HFFc6 (cell line): ENCODE measurements around the gene WDR17. TPM values are rescaled to one million over a fixed set of nuclear protein-coding genes. Genes with fewer than 3 reads are reported as not detected.

Experiments used
- DNase-seq: peaks from one replicate; pipeline ENCODE4 v3.0.0-alpha.2; 2018
- H3K27ac Mint-ChIP-seq: 2 replicates; pipeline ENCODE4 v1.8.0; 2020; ENCODE audit warnings: mild to moderate bottlenecking, mixed read lengths
- H3K27me3 Mint-ChIP-seq: 2 replicates; pipeline ENCODE4 v1.8.0; 2021; ENCODE audit warnings: mild to moderate bottlenecking, moderate library complexity, mixed read lengths; ENCODE audit not compliant: insufficient read depth
- H3K36me3 Mint-ChIP-seq: 2 replicates; pipeline ENCODE4 v1.8.0; 2021; ENCODE audit warnings: low read depth, mixed read lengths
- H3K4me1 Mint-ChIP-seq: 2 replicates; pipeline ENCODE4 v1.8.0; 2020; ENCODE audit warnings: low read depth, mixed read lengths
- H3K4me3 Mint-ChIP-seq: 2 replicates; pipeline ENCODE4 v1.8.0; 2020; ENCODE audit warnings: mild to moderate bottlenecking, moderate library complexity, mixed read lengths
- H3K9me3 Mint-ChIP-seq: 2 replicates; pipeline ENCODE4 v1.8.0; 2020; ENCODE audit warnings: mild to moderate bottlenecking, mixed read lengths
- CTCF ChIP-seq: fragments of 200-600 bp; sonication (generic); IDR thresholded peaks from 2 replicates; pipeline ENCODE4 v1.5.0; 2021; ENCODE audit warnings: antibody characterized with exemption, mild to moderate bottlenecking
- long read RNA-seq: library from polyadenylated mRNA; unstranded; transcript quantifications from one replicate; pipeline ENCODE4 v2.0.0, GENCODE V29; 2019
- total RNA-seq, 6 experiments: library from RNA; stranded (reverse); fragmentation: NEBNext Ultra II Directional; extraction: Animal tissue kit (Norgen Biotek cat#: 25700); gene quantifications; 2 replicates in 1 of 6; 3 replicates in 5 of 6; pipeline ENCODE4 v1.2.3, GENCODE V29; 2021

Gene WDR17
- total RNA-seq: not detected
- long read RNA-seq: 0 reads

- Mint-ChIP-seq H3K36me3 (no peaks in the 10 kb centered on the region), H3K4me3 (peak within 1 kb of the TSS; percentile 54; the same call in 1 of the 2 replicates), H3K27me3 (peaks cover 20% of the 10 kb centered on the region), H3K9me3 (no peaks in the 10 kb centered on the region), H3K4me1 (no peaks in the 10 kb centered on the region), H3K27ac (no peak within 1 kb of the TSS)
- TF ChIP-seq CTCF: no peak
- DNase-seq: no peak
Observed at GRCh38 chr4:176065435-176066291, at the start of gene WDR17. Gene WDR17, plus strand, starts transcription at chr4:176065841. Its CDS starts 45,740 bp downstream, at chr4:176111581.

DNA sequence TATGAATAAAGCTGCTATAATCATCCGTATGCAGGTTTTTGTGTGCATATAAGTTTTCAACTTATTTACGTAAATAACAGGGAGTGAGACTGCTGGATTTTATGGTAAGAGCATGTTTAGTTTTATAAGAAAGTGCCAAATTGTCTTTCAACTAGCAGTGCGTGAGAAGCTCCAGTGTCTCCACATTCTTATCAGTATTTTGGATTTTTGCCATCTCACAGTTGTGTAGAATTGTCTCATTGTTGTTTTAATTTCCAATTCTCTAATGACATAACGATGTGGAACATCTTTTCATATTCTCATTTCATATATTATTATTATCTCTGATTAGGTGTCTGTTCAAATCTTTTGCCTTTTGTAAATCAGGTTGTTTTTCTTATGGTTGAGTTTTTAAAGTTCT lies 49.0 kb upstream of the WDR17 start:
- no peak overlapping the region for H3K27ac Mint-ChIP-seq
- TF ChIP-seq CTCF: no peak
- no peak overlapping the region for H3K4me3 Mint-ChIP-seq
- no peaks in the 10 kb centered on the region for H3K36me3 Mint-ChIP-seq
- DNase-seq: no peak
- H3K4me1 Mint-ChIP-seq: peaks cover 5% of the 10 kb centered on the region; the same call in 1 of the 2 replicates
- H3K27me3 Mint-ChIP-seq: no peaks in the 10 kb centered on the region; the same call in 1 of the 2 replicates
- H3K9me3 Mint-ChIP-seq: no peaks in the 10 kb centered on the region

DNA sequence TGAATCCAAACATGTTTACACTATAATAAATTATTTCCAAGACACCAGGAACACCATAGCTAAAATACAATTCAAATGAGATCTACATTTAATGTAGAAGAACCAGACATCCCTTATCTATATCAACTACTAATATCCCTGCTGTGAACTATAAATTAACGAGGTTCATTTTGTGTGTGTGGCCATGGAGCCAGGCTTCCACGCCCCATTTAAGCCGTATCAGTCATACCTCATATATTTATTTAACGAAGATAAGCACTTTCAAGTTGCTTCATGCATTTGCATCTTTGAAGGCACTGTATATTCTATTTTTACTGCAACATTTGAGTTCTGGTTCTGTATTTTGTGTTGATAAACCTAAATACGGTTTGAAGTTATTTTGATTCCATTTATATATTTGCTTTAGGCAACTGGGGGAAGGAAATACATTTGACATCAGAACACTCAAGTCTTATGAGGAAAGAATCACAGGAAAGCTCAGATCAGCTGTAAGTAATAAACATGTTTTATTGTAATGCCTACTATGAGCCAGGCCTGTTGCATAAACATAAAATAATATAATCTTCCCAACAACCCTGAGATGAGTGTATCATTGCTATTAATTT lies 45.1 kb upstream of the WDR17 start:
- Mint-ChIP-seq H3K4me3 (no peak overlapping the region), H3K9me3 (no peaks in the 10 kb centered on the region), H3K36me3 (no peaks in the 10 kb centered on the region), H3K27ac (no peak overlapping the region), H3K4me1 (peaks cover 5% of the 10 kb centered on the region; the same call in 1 of the 2 replicates), H3K27me3 (no peaks in the 10 kb centered on the region)
- no peak for DNase-seq
- no peak for TF ChIP-seq CTCF

GRCh38 chr4:176030391-176030790 lies 35.2 kb upstream of the WDR17 start:
- TF ChIP-seq CTCF: no peak
- DNase-seq: no peak
- Mint-ChIP-seq H3K4me1 (no peaks in the 10 kb centered on the region), H3K9me3 (no peaks in the 10 kb centered on the region), H3K27ac (no peak overlapping the region), H3K4me3 (no peak overlapping the region), H3K36me3 (no peaks in the 10 kb centered on the region), H3K27me3 (peaks cover 3% of the 10 kb centered on the region; the same call in 1 of the 2 replicates)

- Mint-ChIP-seq H3K27ac (no peak overlapping the region), H3K9me3 (no peaks in the 10 kb centered on the region), H3K4me3 (no peak overlapping the region), H3K4me1 (no peaks in the 10 kb centered on the region), H3K36me3 (no peaks in the 10 kb centered on the region), H3K27me3 (peaks cover 3% of the 10 kb centered on the region; the same call in 1 of the 2 replicates)
- TF ChIP-seq CTCF: no peak
- no peak for DNase-seq
Observed at GRCh38 chr4:176031922-176032321, 33.7 kb upstream of the WDR17 start.
